Smooth muscle cell (in vitro differentiated cells): Measurements from ENCODE around the gene ACSF3. TPM values are rescaled to one million over a fixed set of nuclear protein-coding genes. Genes with fewer than 3 reads are reported as not detected.

Experiments used
- DNase-seq: peaks from one replicate; lab custom pipeline; 2025; ENCODE audit not compliant: unreplicated experiment; lab: John Stamatoyannopoulos, UW
- H2AFZ ChIP-seq: fragments of 200-600 bp; sonication (generic); 2 replicates; pipeline ENCODE4 v1.6.0; 2016; ENCODE audit warnings: antibody characterized with exemption, low read depth, mild to moderate bottlenecking
- H3F3A ChIP-seq: fragments of 200-600 bp; sonication (generic); 2 replicates; pipeline ENCODE4 v1.6.0; 2017; ENCODE audit warnings: antibody characterized with exemption, low read depth
- H3K27ac ChIP-seq: fragments of 200-600 bp; sonication (generic); 2 replicates; pipeline ENCODE4 v1.5.1; 2016; ENCODE audit warnings: low read depth, mild to moderate bottlenecking
- H3K27me3 ChIP-seq: fragments of 200-600 bp; sonication (generic); 2 replicates; pipeline ENCODE4 v1.6.1; 2016; ENCODE audit warnings: low read depth, mild to moderate bottlenecking
- H3K36me3 ChIP-seq: fragments of 200-600 bp; sonication (generic); 2 replicates; pipeline ENCODE4 v1.5.1; 2016; ENCODE audit warnings: low read depth
- H3K4me1 ChIP-seq: fragments of 200-600 bp; sonication (generic); 2 replicates; pipeline ENCODE4 v1.5.1; 2016; ENCODE audit warnings: low read depth
- H3K4me2 ChIP-seq: fragments of 200-600 bp; sonication (generic); 2 replicates; pipeline ENCODE4 v1.6.0; 2016; ENCODE audit warnings: mild to moderate bottlenecking
- H3K4me3 ChIP-seq: fragments of 200-600 bp; sonication (generic); 2 replicates; pipeline ENCODE4 v1.5.1; 2016; ENCODE audit warnings: mild to moderate bottlenecking
- H3K79me2 ChIP-seq: fragments of 200-600 bp; sonication (generic); 2 replicates; pipeline ENCODE4 v1.6.0; 2016; ENCODE audit warnings: low read depth, mild to moderate bottlenecking
- H3K9ac ChIP-seq: fragments of 200-600 bp; sonication (generic); 2 replicates; pipeline ENCODE4 v1.6.0; 2016; ENCODE audit warnings: low read depth
- H3K9me3 ChIP-seq: fragments of 200-600 bp; sonication (generic); replicated peaks from 2 replicates; pipeline ENCODE4 v1.5.1; 2016; ENCODE audit warnings: low read depth
- H4K20me1 ChIP-seq: fragments of 200-600 bp; sonication (generic); 2 replicates; pipeline ENCODE4 v1.6.0; 2016; ENCODE audit warnings: low read depth
- CTCF ChIP-seq: fragments of 200-600 bp; sonication (generic); IDR thresholded peaks from 2 replicates; pipeline ENCODE4 v1.5.1; 2017; ENCODE audit warnings: borderline replicate concordance, mild to moderate bottlenecking, antibody characterized with exemption; ENCODE audit not compliant: insufficient read depth, poor library complexity, severe bottlenecking
- WGBS: methylation state at CpG from one replicate; pipeline ENCODE4 v1.1.7; 2016; ENCODE audit warnings: low lambda C conversion rate; 5-methylcytosine and 5-hydroxymethylcytosine counted together
- polyA plus RNA-seq: library from polyadenylated mRNA; unstranded; fragments of >200 nt; fragmentation: Nextera tagmentation; extraction: Ambion mirVana; gene quantifications from 2 replicates; pipeline ENCODE4 v1.2.1, GENCODE V29; 2016
- total RNA-seq: library from RNA; depleted of rRNA; stranded (reverse); fragments of >200 nt; gene quantifications from 2 replicates; pipeline ENCODE4 v1.2.3, GENCODE V29; 2014

ACSF3 gene
- total and polyA plus RNA-seq, 2 experiments from 2014 or later: 13.6 to 15.1 TPM

DNA sequence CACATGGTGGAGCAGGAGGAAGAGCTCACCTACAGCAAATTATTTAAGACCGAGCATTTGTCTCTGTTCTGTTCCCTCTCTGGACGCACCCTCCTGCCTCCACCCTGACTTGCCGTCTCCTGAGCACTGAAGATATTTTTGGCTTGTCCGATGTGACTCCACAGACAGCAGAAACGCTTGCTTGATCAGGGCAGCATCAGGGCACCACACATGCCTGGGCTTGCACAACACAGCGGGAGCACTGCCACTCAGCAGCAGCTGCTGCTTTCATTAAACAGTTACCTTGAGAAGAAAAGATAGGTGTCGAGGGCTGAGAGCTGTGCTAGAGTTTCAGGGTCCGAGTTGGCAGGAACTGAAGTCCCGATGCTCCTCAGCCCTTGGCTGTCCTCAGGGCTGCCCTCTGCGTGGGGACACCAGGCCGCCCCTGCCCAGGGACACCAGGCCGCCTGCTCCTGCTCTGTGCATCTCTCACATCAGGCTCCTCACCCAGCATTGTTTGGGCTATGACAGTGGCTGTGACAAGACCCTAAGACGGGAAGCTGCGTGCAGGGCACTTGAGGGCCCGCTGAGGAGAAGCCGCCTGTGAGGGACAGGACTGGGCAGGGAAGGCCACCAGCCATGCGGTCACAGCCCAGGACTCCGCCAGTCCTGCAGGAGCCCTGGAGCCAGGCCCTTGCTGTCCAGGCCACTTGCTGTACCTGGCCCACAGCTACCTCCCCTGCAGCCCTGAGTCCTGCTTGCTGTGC lies 56.6 kb downstream of the ACSF3 start:
- no peak for TF ChIP-seq CTCF
- Histone ChIP-seq H3K4me1 (no peaks in the 10 kb centered on the region), H3F3A (no peaks in the 10 kb centered on the region), H3K36me3 (no peaks in the 10 kb centered on the region), H4K20me1 (no peaks in the 10 kb centered on the region), H3K4me3 (no peak overlapping the region), H3K79me2 (no peaks in the 10 kb centered on the region), H2AFZ (no peak overlapping the region), H3K9me3 (no peaks in the 10 kb centered on the region), H3K4me2 (no peak overlapping the region), H3K9ac (no peak overlapping the region), H3K27me3 (no peaks in the 10 kb centered on the region), H3K27ac (no peak overlapping the region)
- DNase-seq: no peak
- WGBS: 93% methylated on average over 18 of the region's 18 CpGs

DNA sequence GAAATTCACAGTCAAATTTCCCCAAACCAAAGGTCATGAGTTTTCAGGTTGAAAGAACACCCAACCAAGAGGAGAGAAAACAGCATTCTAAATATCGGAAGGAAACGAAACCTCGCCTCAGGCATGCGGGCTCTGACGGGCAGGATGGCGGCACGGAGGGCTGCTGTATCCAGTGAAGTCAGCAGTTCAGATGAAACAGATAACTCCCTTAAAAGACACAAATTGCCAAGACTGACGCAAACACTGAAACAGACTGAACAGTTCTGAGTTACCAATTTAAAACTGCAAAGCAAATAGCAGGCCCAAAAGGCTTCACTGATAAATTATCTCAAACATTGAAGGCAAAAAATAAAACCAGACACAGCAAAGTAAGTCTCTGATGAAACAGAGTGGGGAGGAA lies 57.3 kb downstream of the ACSF3 start:
- H3K9me3 ChIP-seq: no peaks in the 10 kb centered on the region
- 94% methylated on average over 8 of the region's 8 CpGs for WGBS
- DNase-seq: no peak
- H3F3A ChIP-seq: no peaks in the 10 kb centered on the region
- no peak overlapping the region for H3K4me3 ChIP-seq
- H3K9ac ChIP-seq: no peak overlapping the region
- H4K20me1 ChIP-seq: no peaks in the 10 kb centered on the region
- no peak overlapping the region for H2AFZ ChIP-seq
- H3K4me1 ChIP-seq: no peaks in the 10 kb centered on the region
- H3K27ac ChIP-seq: no peak overlapping the region
- TF ChIP-seq CTCF: no peak
- no peaks in the 10 kb centered on the region for H3K79me2 ChIP-seq
- H3K4me2 ChIP-seq: no peak overlapping the region
- no peaks in the 10 kb centered on the region for H3K36me3 ChIP-seq
- no peaks in the 10 kb centered on the region for H3K27me3 ChIP-seq

- Histone ChIP-seq H3K4me1 (no peaks in the 10 kb centered on the region), H3K27ac (no peak overlapping the region), H3K4me2 (no peak overlapping the region), H3F3A (no peaks in the 10 kb centered on the region), H3K9ac (no peak overlapping the region), H3K79me2 (no peaks in the 10 kb centered on the region), H3K36me3 (no peaks in the 10 kb centered on the region), H3K4me3 (no peak overlapping the region), H3K9me3 (no peaks in the 10 kb centered on the region), H4K20me1 (no peaks in the 10 kb centered on the region), H3K27me3 (no peaks in the 10 kb centered on the region), H2AFZ (no peak overlapping the region)
- no peak for DNase-seq
- no peak for TF ChIP-seq CTCF
- WGBS: 93% methylated on average over 31 of the region's 41 CpGs
Observed at GRCh38 chr16:89152831-89153700, 59.4 kb downstream of the ACSF3 start.
